ENCODE measurements around the gene LONP2.
"Not testable (repeated sequence)": the region's sequence is repeated elsewhere in the genome, so short reads cannot be mapped to it uniquely, and the experiment has no call there.

DNA sequence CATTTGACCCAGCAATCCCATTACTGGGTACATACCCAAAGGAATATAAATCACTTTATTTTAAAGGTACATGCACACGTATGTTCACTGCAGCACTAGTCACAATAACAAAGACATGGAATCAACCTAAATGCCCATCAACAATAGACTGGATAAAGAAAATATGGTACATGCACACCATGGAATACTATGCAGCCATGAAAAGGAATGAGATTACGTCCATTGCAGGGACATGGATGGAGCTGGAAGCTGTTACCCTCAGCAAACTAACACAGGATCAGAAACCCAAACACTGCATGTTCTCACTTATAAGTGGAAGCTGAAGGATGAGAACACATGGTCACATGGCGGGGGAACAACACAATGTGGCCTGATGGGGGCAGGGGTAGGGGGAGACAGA is 4.0 kb upstream of the LONP2 start:
- TF ChIP-seq, protein P1, sequence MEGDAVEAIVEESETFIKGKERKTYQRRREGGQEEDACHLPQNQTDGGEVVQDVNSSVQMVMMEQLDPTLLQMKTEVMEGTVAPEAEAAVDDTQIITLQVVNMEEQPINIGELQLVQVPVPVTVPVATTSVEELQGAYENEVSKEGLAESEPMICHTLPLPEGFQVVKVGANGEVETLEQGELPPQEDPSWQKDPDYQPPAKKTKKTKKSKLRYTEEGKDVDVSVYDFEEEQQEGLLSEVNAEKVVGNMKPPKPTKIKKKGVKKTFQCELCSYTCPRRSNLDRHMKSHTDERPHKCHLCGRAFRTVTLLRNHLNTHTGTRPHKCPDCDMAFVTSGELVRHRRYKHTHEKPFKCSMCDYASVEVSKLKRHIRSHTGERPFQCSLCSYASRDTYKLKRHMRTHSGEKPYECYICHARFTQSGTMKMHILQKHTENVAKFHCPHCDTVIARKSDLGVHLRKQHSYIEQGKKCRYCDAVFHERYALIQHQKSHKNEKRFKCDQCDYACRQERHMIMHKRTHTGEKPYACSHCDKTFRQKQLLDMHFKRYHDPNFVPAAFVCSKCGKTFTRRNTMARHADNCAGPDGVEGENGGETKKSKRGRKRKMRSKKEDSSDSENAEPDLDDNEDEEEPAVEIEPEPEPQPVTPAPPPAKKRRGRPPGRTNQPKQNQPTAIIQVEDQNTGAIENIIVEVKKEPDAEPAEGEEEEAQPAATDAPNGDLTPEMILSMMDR (IDR thresholded peaks at IDR 0.05) = not testable (repeated sequence)
- TF ChIP-seq POLR2A (IDR thresholded peaks at IDR 0.05) = not testable (repeated sequence)
